Spinal cord (tissue), 10 donors: Measurements from ENCODE around the gene HSP90AB1. TPM values are rescaled to one million over a fixed set of nuclear protein-coding genes. Genes with fewer than 3 reads are reported as not detected.
A peak's percentile ranks its signal among the peaks of the same experiment; 100 is the strongest.

Experiments
- DNase-seq, 6 donors: peaks; one replicate each; pipeline versions ENCODE4 v3.0.0 to v3.0.0-alpha.2; 2013 to 2015; ENCODE audit warnings: low spot score in 6 of 6, low read depth in 4 of 6
- H3K27ac ChIP-seq: one replicate; pipeline ENCODE4 v1.5.1; 2013; ENCODE audit warnings: low read depth, low read length, control low read depth
- H3K27me3 ChIP-seq: one replicate; pipeline ENCODE4 v1.6.1; 2013; ENCODE audit warnings: low read length; ENCODE audit not compliant: control insufficient read depth, insufficient read depth
- H3K36me3 ChIP-seq: one replicate; pipeline ENCODE4 v1.6.1; 2013; ENCODE audit warnings: low read length; ENCODE audit not compliant: control insufficient read depth, insufficient read depth
- H3K4me1 ChIP-seq: one replicate; pipeline ENCODE4 v1.6.1; 2013; ENCODE audit warnings: low read length; ENCODE audit not compliant: control insufficient read depth, insufficient read depth
- H3K4me3 ChIP-seq: one replicate; pipeline ENCODE4 v1.5.1; 2013; ENCODE audit warnings: low read depth, low read length, control low read depth
- H3K9me3 ChIP-seq: one replicate; pipeline ENCODE4 v1.6.1; 2013; ENCODE audit warnings: low read length; ENCODE audit not compliant: control insufficient read depth, insufficient read depth
- WGBS: methylation state at CpG from one replicate; pipeline ENCODE4 v1.1.5; 2013; ENCODE audit warnings: missing lambda C conversion rate; ENCODE audit not compliant: insufficient coverage; 5-methylcytosine and 5-hydroxymethylcytosine counted together
- polyA plus RNA-seq, 2 donors: library from polyadenylated mRNA; unstranded; fragments of 120-200 nt; gene quantifications; one replicate each; pipeline ENCODE4 v1.2.1, GENCODE V29; 2013; ENCODE audit not compliant: insufficient read length in 2 of 2
- total RNA-seq, 2 donors: library from RNA; depleted of rRNA in 1 of 2; stranded (reverse); fragments of 120-200 nt in 1 of 2; fragments of >200 nt in 1 of 2; gene quantifications; one replicate each; pipeline versions ENCODE4 v1.2.3 to v1.2.4, GENCODE V29; 2013 to 2014
- donor health status: healthy.

The HSP90AB1 gene
- total and polyA plus RNA-seq, 4 donors, result 484 to 875 (median 828) TPM

- H3K9me3 ChIP-seq, result no peaks in the 10 kb centered on the region
- H3K36me3 ChIP-seq, result no peaks in the 10 kb centered on the region
- no peaks in the 10 kb centered on the region for H3K27me3 ChIP-seq
- no peak overlapping the region for H3K27ac ChIP-seq
- no peak for DNase-seq
- 82% methylated on average over 5 of the region's 6 CpGs for WGBS
- no peaks in the 10 kb centered on the region for H3K4me1 ChIP-seq
- no peak overlapping the region for H3K4me3 ChIP-seq
Measured at GRCh38 chr6:44207966-44208365, 38.9 kb upstream of the HSP90AB1 start.

GRCh38 chr6:44211284-44211683 is 35.6 kb upstream of the HSP90AB1 start:
- Histone ChIP-seq H3K4me1 (no peaks in the 10 kb centered on the region), H3K36me3 (no peaks in the 10 kb centered on the region), H3K27me3 (no peaks in the 10 kb centered on the region), H3K9me3 (no peaks in the 10 kb centered on the region), H3K27ac (no peak overlapping the region), H3K4me3 (no peak overlapping the region)
- WGBS, result 100% methylated on average over 2 of the region's 3 CpGs
- no peak for DNase-seq

- DNase-seq, result no peak
- Histone ChIP-seq H3K9me3 (no peaks in the 10 kb centered on the region), H3K27ac (no peak overlapping the region), H3K27me3 (peaks cover 4% of the 10 kb centered on the region), H3K4me3 (no peak overlapping the region), H3K4me1 (peaks cover 27% of the 10 kb centered on the region), H3K36me3 (no peaks in the 10 kb centered on the region)
- WGBS, result 96% methylated on average over 5 of the region's 6 CpGs
Measured at GRCh38 chr6:44214307-44214706, 32.6 kb upstream of the HSP90AB1 start.

- Histone ChIP-seq H3K4me3 (no peak within 1 kb of the TSS), H3K27me3 (peaks cover 7% of the 10 kb centered on the region), H3K4me1 (peaks cover 43% of the 10 kb centered on the region), H3K36me3 (no peaks in the 10 kb centered on the region), H3K27ac (peak within 1 kb of the TSS; percentile 10), H3K9me3 (no peaks in the 10 kb centered on the region)
- WGBS, result 12% methylated on average over 5 of the region's 7 CpGs
- DNase-seq, result peak in 2 of 6 donors; percentile 15 to 48
Measured at GRCh38 chr6:44216677-44217331, 30.1 kb upstream of the HSP90AB1 start, which contains the start of gene MYMX. TSS of gene MYMX (plus strand) at chr6:44216926. CDS start at chr6:44217472, 546 bp downstream.

GRCh38 chr6:44217332-44218143 is 29.4 kb upstream of the HSP90AB1 start:
- no peak overlapping the region for H3K4me3 ChIP-seq
- peak overlapping the region; percentile 10 for H3K27ac ChIP-seq
- peaks cover 48% of the 10 kb centered on the region for H3K4me1 ChIP-seq
- H3K27me3 ChIP-seq, result peaks cover 7% of the 10 kb centered on the region
- no peaks in the 10 kb centered on the region for H3K36me3 ChIP-seq
- 21% methylated on average over 15 of the region's 16 CpGs for WGBS
- no peaks in the 10 kb centered on the region for H3K9me3 ChIP-seq
- DNase-seq, result peak in 2 of 6 donors; percentile 54 to 80

GRCh38 chr6:44219053-44219814 is 27.7 kb upstream of the HSP90AB1 start:
- Histone ChIP-seq H3K4me3 (peak overlapping the region; percentile 52), H3K4me1 (peaks cover 61% of the 10 kb centered on the region), H3K9me3 (no peaks in the 10 kb centered on the region), H3K27me3 (peaks cover 7% of the 10 kb centered on the region), H3K27ac (peak overlapping the region; percentile 81), H3K36me3 (no peaks in the 10 kb centered on the region)
- under 1% methylated on average over 30 of the region's 45 CpGs for WGBS
- DNase-seq, result peak in 2 of 6 donors; percentile 58 to 80

- peak overlapping the region; percentile 16 for H3K4me3 ChIP-seq
- H3K36me3 ChIP-seq, result no peaks in the 10 kb centered on the region
- peak overlapping the region; percentile 81 for H3K27ac ChIP-seq
Measured at GRCh38 chr6:44219815-44220784, 26.8 kb upstream of the HSP90AB1 start.

GRCh38 chr6:44220913-44221290 is 26.0 kb upstream of the HSP90AB1 start:
- no peak overlapping the region for H3K4me3 ChIP-seq
- 90% methylated on average over 3 of the region's 4 CpGs for WGBS
- DNase-seq, result no peak
- H3K27ac ChIP-seq, result no peak overlapping the region
- peaks cover 7% of the 10 kb centered on the region for H3K27me3 ChIP-seq
- peaks cover 73% of the 10 kb centered on the region for H3K4me1 ChIP-seq
- H3K9me3 ChIP-seq, result no peaks in the 10 kb centered on the region
- H3K36me3 ChIP-seq, result no peaks in the 10 kb centered on the region

More at GRCh38 chr6:44219815-44220784, 26.8 kb upstream of the HSP90AB1 start:
- no peaks in the 10 kb centered on the region for H3K9me3 ChIP-seq
- peaks cover 68% of the 10 kb centered on the region for H3K4me1 ChIP-seq
- peaks cover 7% of the 10 kb centered on the region for H3K27me3 ChIP-seq
- DNase-seq, result no peak
- 44% methylated on average over 10 of the region's 28 CpGs for WGBS
